ENCODE data around the gene SLC24A3.

DNA sequence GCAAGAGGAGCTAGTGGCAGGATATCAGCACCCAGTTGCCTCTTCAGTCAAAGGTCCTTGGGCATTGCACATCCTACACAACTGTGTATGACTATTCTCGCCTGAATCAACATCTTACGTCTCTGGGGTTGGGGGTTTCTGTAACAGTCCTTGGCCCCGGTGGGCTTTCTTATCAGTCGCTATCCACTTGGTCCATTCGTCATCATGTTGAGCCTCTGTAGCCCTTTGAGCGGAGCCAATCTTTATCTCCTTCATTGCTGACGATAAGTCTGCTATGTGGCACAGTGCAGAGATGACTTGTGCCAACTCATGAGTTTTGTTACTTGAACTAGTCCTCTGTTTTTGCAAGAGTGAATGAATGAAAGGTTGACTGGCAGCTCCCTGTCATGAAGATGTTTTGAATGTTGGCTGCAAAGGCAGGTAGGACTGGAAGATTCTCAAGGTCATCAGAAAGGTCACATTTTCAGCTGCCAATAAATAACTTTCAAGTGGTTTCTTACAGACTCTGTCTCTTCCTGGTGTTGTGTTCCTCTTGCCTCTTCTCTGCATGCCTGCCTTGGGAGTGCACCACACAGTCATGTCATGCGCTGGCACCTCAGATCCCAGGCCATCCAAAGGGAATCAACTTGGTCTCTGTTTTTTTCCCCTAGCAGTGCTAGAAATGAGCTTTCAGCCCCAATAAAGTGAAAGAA lies 238.9 kb downstream of the SLC24A3 start:
- TF ChIP-seq CTCF (IDR thresholded peaks at IDR 0.05) (no peak), EZH2phosphoT487 (IDR thresholded peaks at IDR 0.05) (no peak), EZH2 (IDR thresholded peaks at IDR 0.05) (no peak)
